Measurements from ENCODE around the gene PLXNA2. TPM values are rescaled to one million over a fixed set of nuclear protein-coding genes. Genes with fewer than 3 reads are reported as not detected.
A peak's percentile ranks its signal among the peaks of the same experiment; 100 is the strongest.

PLXNA2 gene
- polyA plus RNA-seq, 4 donors: 10.0 to 20.0 (median 15.1) TPM

DNA sequence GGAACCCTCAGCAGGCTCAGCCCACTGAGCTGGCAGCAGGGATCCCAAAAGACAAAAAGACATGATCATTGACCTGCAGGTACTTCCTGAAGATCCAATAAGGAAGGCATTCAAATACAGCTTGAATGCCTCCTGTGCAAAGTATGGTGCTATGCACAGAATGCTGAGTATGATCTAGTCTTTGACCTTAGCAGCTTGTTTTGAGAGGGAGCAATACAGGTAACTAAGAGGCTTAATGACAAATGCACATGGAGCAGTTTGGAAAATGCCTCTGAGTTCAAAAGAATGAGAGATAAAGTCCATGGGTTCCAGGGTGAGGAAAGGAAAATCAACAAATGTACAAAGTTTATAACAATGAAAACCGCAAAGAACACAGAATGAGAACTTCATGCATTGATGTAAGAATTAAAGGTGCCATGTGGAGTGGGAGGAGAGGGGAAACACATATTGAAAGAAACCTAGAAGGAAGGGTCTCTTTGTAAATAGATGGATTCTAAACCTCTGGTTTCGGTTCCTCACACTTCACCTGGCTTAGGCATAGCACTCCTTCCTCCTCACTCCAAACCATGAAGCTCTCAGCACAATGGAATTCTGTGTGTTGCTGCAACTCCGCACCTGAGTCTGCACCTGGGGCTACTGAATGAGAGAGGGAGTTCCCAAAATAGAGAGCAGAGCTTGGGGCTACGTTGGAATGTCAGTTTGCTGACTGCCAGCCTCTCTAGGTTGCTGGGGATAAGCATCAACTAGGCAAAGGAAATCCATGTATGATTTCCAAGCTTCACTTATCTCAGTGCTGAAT, 77.6 kb downstream of the PLXNA2 start:
- DNase-seq (ENCODE audit: low read depth in 4 of 4, low spot score in 2 of 4): no peak

DNA sequence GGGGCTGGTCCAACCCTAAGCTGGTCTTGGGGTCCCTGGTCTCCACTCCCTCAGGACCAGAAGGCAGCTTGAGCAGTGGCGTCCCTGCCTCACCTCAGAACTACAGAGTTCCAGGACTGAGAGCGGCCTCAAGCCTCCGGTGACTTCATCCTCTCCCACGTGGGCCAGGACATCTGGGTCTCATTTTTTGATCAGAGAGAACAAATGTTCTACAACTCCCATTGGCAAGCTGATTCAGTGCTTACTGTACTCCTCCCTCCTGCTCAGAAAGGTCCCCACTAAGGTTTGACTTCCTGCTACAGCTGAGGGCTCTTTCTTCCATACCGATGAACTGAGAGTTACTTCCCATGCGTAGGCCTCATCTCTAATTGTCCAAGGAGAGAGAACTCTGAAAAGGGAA, 78.5 kb downstream of the PLXNA2 start:
- DNase-seq (ENCODE audit: low read depth in 4 of 4, low spot score in 2 of 4): no peak

DNA sequence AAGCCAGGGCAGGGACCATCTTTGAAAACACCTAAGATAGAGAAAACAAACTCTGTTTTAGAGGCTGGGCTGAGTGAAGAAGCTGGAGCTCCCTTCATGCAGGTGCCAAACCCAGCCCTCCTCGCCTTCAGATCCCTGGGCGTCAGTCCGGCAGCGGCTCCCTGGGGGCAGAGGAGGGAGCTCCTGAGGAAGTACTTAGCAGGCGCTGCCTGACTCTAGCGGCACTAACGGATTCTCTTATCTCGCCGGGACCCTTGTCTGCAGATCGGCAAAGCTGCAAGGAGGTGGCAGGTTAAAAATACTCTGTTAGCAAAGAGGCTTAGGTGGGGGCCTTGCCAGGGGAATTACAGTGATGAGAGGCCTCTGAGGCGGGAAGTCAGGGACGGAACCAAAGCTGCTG, 79.6 kb downstream of the PLXNA2 start:
- DNase-seq (ENCODE audit: low read depth in 4 of 4, low spot score in 2 of 4): no peak

DNA sequence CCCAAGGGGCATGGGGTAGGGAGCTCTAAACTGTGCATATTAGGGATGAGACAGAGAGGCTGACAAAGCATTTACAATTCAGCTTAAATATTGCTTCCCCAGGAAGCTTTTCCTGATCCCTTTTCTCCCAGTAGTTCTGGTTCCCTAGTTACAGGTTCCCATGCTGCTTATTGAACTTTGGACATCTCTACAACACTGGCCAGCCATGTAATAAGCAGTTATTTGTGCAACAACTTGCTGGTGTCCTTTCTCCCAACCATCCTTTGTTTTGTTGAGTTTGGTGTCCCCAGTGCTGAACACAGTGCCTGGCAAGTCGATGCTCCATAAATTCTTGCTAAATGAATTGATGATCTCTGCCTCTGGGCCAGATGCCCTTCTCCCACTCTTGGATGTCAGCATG, 80.6 kb downstream of the PLXNA2 start:
- no peak for DNase-seq (ENCODE audit: low read depth in 4 of 4, low spot score in 2 of 4)

DNA sequence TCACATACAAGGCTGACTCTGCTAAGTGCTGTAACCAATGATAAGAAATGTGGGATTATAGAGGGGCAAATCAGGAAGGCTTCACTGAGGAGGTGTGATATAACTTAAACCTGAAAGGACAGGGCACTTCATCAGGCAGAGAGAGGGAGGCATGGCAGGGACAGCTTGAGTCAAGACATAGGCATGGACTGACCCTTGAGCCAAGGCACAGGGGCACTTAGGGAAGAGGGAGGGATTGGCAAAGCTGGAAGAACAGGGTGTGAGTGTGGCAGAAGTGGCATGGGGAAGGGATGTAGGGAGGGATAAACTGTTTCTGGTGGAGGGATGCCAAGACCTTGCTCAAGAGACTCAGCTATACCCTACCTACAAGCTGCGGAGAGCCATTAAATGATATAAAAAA, 81.3 kb downstream of the PLXNA2 start:
- no peak for DNase-seq (ENCODE audit: low read depth in 4 of 4, low spot score in 2 of 4)

DNA sequence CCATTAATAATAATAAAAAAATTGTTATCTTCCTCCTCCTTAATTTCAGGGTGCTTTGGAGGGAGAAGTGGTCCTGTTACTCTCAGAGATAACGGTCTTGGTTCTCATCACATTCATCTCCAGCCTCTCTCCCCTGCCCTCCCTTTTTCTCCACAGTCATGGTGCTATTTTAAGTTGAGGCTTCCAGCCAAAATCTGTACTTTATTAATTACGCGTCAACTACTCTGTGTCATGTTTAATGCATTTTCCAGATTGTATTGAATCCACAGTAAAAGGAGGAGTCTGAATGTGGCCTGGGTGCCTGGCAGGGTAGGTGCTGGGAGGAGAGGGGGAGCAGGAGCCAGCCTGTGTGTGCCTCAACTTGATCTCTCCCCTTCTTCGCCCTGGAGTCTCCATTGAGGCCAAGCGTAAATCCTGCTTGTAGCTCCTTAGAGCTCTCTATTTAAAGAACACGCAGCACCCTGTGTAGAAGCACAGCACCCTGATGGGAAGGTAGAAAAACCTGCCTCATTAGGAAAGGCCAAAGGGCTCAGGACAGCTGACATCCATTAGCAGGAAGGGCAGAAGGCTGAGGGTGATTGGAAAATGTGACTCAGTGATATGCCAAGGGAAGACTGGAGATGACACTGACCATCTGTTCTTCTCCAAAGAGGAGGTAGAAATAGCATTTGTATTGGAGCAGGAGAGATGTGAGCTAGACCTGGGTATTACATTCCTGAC, 82.4 kb downstream of the PLXNA2 start:
- no peak for DNase-seq (ENCODE audit: low read depth in 4 of 4, low spot score in 2 of 4)

DNA sequence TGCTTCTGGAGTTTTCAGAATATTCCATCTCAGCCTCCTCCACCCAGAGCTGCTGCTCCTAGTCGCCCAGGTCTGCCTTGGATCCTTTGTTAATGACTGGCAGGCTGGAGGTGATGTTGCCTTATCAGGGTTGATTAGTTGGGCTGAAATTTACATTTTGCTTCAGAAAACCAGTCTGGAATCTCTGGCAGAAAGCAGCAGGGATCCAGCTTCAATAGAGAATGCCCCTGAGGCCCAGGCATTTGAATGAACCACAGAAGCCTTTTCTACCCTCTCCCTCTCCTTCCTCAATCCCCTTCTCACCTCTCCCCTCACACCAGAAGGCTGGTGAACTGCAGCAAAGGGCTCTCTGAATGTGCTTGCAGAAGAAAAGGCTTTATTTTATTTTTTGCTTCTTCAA, 83.2 kb downstream of the PLXNA2 start:
- DNase-seq (ENCODE audit: low read depth in 4 of 4, low spot score in 2 of 4): no peak

DNA sequence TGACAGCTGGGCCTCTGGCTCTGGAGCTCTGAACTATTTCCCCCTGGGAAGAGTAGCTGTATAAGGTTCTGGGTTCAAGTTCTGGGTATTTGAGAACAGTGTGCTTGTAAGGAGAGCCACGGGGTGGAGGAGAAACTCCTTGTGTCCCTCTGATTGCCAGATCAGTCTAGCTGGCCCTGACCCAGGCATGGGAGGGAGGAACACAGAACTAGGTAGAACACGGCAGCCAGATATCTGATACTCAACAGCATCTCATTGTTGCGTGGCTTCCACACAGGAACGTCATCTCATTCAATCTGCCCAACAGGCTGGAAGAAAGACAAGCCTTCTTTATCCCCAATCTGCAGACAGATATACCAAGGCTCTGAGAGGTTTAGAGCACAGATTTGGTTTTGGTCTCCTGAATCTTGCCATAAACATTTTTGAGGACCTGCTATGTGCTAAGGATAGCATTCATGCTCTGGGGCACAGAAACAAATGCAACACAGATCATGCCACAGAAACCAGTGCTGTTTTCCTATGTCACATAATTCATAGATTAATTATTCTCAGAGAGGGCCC, 83.8 kb downstream of the PLXNA2 start:
- no peak for DNase-seq (ENCODE audit: low read depth in 4 of 4, low spot score in 2 of 4)

DNA sequence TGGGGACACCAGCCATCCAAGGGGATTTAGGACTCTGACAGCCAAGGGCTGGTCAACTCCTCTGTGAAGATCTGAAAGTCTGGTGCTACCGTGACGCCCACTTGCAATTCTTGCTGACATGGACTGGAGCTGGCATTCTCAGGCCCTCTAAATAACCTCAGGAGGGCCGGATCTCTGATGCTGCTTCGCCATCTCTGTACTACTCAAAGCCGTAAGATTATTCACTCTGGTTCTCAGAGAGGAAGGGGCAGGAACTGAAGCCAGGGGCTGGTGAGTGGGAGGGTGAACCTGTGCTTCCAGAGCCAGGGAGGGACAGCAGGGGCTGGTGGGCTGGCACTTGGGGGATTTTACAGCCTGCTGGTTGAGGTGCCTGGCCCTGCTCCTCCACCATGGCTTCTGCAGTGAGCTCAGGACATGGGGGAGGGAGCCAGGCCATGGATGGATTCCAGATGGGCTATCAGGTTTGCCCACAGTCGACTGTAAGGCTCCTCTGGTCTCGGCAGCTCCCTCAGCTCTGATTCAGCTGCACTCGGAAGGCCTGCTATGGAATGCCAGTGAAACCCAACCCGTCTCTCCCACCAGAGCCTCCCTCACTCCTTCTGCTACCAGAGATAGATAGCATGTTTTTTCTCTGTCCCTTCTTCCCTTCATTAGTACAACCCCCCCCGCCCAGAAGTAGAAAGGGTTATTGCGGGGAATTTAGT, 84.5 kb downstream of the PLXNA2 start:
- peak in 2 of 4 donors; percentile 73 to 80 for DNase-seq (ENCODE audit: low read depth in 4 of 4, low spot score in 2 of 4)

DNA sequence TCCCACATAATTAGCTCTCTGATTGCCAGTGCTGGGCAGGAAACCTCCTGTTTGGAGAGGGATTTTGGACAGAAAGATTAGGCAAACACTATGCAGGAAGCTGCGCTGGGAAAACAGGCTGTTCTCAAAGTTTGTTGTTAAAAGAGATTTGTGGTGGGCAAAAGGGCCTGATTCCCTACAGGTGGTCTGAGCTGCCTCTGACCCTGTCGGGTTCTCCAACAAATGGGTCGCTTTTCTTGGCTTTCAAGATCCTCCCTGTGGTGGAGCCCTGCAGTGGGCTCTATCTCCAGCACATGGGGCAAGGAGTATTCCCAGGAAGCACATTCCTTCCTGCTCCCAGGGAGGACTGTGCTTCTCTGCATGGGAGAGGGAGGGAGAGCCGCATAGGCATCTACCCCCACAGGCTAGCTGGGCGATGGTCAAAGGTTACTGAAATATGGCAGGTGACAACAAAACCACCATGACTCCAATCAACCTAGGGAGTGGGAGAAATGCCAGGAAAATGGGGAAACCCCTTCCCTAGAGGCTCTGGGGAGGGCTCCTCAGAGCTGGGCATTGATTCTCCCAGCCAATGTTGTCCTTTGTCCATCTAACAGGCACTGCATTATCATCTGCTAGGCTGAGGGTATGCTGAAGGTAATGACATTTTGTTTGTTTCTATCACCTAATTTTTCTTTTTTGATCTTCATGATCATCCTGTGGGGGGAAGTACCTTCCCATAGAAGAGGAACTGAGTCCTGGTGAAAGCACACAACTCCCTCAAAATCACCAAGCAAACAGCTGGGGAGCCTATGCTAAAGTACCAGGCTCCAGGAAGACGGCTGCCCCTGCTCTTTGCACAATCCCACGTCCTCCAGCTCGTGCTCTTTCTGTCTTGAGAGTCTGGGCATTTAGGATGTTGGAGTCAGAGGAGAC, 85.3 kb downstream of the PLXNA2 start:
- no peak for DNase-seq (ENCODE audit: low read depth in 4 of 4, low spot score in 2 of 4)

DNA sequence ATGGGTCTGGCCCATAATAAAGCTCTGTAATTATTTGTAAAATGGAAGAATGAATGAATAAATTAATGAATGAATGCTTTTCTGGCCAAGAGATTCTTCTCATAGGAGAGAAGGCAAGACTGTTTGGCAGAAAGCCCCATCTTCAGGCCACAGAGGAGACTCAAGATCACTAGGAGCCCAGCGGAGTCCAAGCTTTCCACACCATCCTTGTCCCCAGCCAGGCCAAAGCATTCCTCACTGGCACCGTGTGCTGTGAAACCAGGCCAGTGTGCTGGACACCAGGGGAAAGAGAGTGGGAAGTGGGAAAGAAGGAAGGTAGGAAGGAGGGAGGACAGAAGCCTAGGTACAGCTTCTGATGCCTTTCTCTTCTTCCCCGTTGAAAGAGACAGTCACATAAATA, 86.4 kb downstream of the PLXNA2 start:
- no peak for DNase-seq (ENCODE audit: low read depth in 4 of 4, low spot score in 2 of 4)

DNA sequence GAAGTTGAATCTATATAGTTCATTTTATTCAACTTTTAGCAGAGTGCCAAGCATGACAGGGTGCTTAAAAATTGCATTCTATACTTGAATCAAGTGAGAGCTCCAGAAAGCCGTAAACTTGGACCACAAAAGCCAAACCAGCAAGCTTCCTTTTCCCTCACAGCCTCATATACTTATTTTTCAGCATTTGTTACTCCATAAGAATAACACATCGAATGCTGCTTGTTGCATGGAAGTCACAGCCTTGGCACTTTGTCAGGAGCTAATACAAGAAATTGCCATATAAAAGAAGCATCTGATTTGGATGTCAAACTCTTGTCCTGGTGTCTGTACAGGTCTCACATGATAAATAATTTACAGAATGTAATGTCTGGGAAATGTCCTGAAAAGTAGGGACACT, 87.4 kb downstream of the PLXNA2 start:
- DNase-seq (ENCODE audit: low read depth in 4 of 4, low spot score in 2 of 4): no peak

DNA sequence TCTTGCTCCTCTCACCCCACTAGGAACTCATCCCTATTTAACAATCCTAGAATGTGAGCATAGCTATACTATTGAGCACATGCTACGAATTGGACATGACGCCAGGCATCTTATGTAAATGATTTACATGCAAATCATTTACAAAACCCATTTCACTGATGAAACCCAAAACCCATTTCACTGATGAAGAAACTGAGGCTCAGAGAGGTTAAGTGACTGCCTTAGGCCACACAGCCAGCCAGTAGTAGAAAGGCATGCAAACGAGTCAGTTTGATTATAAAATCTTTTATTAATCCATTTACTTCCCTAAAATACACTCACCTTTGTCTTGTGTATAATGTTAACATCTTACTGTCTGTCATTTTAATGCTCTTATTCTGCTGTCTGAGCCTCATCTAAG, 87.9 kb downstream of the PLXNA2 start:
- DNase-seq (ENCODE audit: low read depth in 4 of 4, low spot score in 2 of 4): no peak

DNA sequence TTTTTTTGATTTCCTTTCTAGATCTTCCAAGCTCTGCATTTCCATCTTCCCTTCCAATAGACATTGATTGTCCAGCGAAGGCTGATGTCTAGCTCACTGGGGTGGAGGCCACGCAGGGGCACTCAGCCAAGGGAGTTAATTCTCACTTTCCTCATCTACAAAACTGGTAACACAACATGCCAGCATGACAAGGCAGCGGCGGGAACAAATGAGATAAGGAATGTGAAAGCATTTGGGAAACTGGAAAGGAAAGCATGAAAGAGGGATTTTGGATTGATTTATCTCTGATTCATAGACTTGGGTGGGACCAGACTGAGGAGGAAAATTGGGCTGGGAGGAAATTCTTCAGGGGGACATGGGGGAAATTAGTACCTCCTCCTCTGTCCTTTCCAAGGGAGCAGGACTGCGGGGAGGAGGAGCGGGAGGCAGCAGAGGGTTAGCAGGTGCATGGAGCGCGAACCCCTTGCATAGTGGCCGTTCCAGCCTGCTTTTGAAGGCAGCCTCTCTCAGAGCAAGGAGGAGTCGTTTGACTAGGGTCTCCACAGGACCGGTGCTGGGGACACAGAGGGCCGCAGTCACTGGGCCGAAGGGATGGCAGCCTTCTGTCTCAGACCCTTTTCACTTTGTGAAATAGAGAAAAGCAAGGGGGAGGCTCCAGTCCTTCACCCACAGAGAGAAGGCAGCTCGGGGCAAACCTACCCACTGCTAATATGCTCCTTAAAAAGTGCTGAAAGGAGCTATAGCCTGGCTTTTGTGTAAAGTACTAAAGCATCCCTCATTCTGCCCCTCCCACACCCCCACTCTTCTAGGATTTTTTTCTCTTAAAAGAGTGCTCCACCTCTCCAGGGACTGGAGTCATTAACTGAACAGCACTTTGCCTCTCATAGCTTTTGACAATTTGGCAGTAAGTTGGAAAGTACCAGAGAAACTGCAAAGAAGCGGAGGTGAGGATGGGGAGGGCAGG, 89.2 kb downstream of the PLXNA2 start:
- DNase-seq (ENCODE audit: low read depth in 4 of 4, low spot score in 2 of 4): no peak

DNA sequence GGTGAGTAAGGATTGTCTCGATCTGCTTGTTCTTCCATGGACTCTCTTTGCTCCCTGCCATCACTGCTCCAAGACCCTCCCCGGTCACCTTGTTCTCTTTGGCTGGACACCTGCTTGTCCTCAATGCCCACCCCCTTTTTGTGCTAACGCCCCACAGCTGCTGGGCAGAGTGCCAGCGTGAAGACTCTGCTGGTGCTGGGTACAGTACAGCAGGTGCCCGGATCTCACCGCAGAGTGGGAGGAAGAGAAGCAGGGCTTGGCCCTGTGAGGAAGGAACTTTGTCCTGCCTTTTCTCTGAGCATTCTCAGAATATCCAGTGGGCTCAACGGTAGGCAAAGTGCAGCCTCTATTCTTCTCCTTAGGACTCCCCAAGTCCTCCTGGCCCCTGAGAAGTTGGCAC, 90.1 kb downstream of the PLXNA2 start:
- no peak for DNase-seq (ENCODE audit: low read depth in 4 of 4, low spot score in 2 of 4)

DNA sequence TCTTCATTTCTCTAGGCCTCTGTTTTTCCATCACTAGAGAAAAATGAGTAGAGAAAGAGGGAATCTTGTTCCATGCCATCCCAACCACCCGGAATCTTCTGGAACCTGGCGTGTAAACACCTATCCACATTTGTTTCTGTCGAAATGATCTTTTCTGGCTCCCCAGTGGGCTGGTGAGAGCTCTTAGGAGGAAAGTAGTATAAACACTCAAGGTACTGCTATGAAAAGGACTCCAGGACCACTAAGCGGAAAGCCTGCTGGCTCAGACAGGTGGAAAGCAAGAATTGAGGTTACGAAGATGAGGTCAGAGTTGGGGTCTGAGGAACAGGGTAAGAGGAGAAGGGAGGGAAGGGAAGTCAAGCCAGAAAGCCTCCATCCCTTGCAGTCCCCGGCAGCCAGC, 90.8 kb downstream of the PLXNA2 start:
- no peak for DNase-seq (ENCODE audit: low read depth in 4 of 4, low spot score in 2 of 4)

DNA sequence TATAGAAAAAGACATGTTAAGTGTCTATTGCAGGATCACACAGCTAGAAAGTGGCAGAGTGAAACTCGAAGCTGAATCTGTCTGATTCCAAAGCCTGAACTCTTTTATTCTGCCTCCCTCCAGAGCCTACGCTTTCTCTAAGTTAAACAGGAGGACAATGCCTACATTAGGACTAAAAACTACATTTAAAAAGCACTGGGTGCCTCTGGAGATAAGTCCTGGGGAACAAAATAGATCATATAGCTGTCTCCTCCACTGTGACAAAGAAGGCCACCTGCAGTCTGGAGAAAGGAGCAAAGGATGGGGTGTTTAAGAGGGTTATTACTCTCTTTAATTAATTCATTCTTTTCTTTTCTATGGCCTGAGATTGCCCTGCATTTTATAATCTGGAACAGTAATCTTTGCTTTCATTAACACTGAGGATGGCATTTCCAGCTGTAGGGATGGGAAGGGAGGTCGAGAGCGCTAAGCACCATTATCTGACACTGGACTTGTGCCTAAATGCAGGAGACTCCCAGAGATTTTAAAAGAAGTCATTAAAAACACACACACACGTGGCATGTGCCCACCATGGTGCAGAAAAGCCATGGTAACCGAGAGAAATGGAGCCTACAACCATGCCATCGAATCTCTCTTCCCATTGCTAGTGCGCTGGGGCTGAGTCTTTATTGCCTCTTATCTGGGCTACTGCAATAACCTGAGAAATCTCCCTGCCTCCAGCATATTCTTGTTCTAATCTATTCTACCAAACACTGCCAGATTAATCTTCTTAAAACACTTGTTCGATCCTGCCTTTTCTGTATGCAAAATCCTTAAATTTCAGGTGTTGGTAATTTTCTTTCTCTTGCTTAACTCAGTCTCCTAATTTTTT, 92.2 kb downstream of the PLXNA2 start:
- DNase-seq (ENCODE audit: low read depth in 4 of 4, low spot score in 2 of 4): no peak

DNA sequence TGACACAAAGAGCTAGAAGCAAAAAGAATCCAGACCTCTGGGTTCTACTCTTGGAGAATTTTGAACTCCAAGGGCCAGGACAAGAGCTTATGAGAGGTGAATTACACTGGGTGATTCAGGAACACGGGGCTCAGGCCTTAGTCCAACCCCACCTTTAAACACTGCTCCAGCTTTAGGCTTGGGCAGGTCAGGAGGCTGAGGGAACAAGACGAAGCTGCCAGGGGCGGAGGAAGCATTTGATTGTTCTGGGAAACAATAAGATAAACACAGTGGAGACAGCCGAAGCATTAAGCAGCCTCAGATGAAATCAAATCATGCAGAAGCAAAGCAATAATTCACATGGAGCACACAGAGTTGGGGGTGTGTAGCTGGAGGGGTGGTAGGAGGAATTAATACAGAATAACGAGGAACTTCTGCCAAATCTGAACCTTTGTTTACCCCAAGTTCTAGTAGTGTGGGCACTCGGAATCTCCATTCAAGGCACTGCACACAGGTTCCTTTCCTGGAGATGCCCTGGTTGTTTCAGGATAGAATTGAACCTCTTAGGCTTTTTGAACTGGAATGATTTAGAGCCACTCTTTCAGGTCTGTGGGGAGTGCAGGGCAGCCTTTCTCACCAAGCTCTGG, 93.2 kb downstream of the PLXNA2 start:
- DNase-seq (ENCODE audit: low read depth in 4 of 4, low spot score in 2 of 4): no peak

All from left renal cortex interstitium (tissue), 4 donors.